ENCODE results near the gene LPAR1. TPM values are rescaled to one million over a fixed set of nuclear protein-coding genes. Genes with fewer than 3 reads are reported as not detected.

The LPAR1 gene
- total and polyA plus RNA-seq, 10 of the 15 experiments (the other 5 are each of a cell fraction or from before 2014, with no cell fraction given): 3.3 to 12.9 (median 8.4) TPM

- DNase-seq (ENCODE audit: low read depth, low spot score) (no peak), ATAC-seq (0 out of 3 replicates have a peak, but pooled peaks have one; percentile 5), FAIRE-seq (no peak)
- no peaks in the 10 kb centered on the region for H3K79me2 ChIP-seq (ENCODE audit: control insufficient read depth, insufficient read depth, low read length)
- in situ Hi-C loops (cut with MboI): no loop called here
- no peaks in the 10 kb centered on the region for H4K20me1 ChIP-seq (ENCODE audit: control insufficient read depth, insufficient read depth)
- intact Hi-C loops (cut with micrococcal nuclease; ENCODE audit: unreplicated experiment): no loop called here
- H3K9me3 ChIP-seq (replicated peaks; ENCODE audit: control insufficient read depth, insufficient read depth, low read length): no peaks in the 10 kb centered on the region
- no TSS peak for BruUV-seq (replicated peaks)
- ChIA-PET POLR2A (interaction anchor here (0.7 to 2.6 kb wide), 9 partner anchors 9 to 37 kb away, joined by 4 to 13 read pairs (median 4); no protein-coding TSS in a partner anchor), CTCF (interaction anchor here (0.8 to 5.0 kb wide), 9 partner anchors 9 to 376 kb away, joined by 3 to 25 read pairs (median 4); no protein-coding TSS in a partner anchor), SMC1A (ENCODE audit: uncharacterized antibody, unreplicated experiment) (interaction anchor here (0.8 to 10.0 kb wide), 16 partner anchors 9 to 301 kb away, joined by 3 to 124 read pairs (median 6); partner anchors contain the start of gene LPAR1), RAD21 (ENCODE audit: unreplicated experiment) (interaction anchor here (0.8 to 6.2 kb wide), 9 partner anchors 11 to 67 kb away, joined by 3 to 27 read pairs (median 5); no protein-coding TSS in a partner anchor)
- H3K27me3 ChIP-seq (replicated peaks in 1 of 2; ENCODE audit: control insufficient read depth in 2 of 2, insufficient read depth in 2 of 2, low read length in 1 of 2): no peaks in the 10 kb centered on the region; a peak in 1 of 4 replicates
- H2AFZ ChIP-seq (ENCODE audit: control insufficient read depth, low read depth, low read length): no peak overlapping the region
- peaks cover 6% of the 10 kb centered on the region for H3K4me1 ChIP-seq (ENCODE audit: control insufficient read depth, insufficient read depth, low read length)
- H3K9ac ChIP-seq (ENCODE audit: control insufficient read depth, insufficient read depth, low read length): no peak overlapping the region
- TF ChIP-seq SMARCA5 (IDR thresholded peaks at IDR 0.05) (no peak), IKZF1 (conservative IDR thresholded peaks at IDR 0.05) (no peak), NFXL1 (IDR thresholded peaks at IDR 0.05; ENCODE audit: borderline replicate concordance) (no peak), ZZZ3 (IDR thresholded peaks at IDR 0.05; ENCODE audit: control insufficient read depth, insufficient read length, low read depth) (no peak), IKZF2 (IDR thresholded peaks at IDR 0.05) (no peak), RUNX3 (IDR thresholded peaks at IDR 0.05; ENCODE audit: low read length) (peak; percentile 55; the same call in 1 of the 2 replicates)
- H3K27ac ChIP-seq (ENCODE audit: control insufficient read depth, insufficient read depth): no peak overlapping the region
- H3K36me3 ChIP-seq (ENCODE audit: control insufficient read depth in 2 of 2, insufficient read depth in 2 of 2, low read length in 1 of 2): no peaks in the 10 kb centered on the region
- 60% methylated on average over 5 of the region's 5 CpGs for WGBS (ENCODE audit: insufficient coverage, insufficient replicate concordance, low lambda C conversion rate, missing lambda C conversion rate)
- no peak overlapping the region for H3K4me3 ChIP-seq
- H3K4me2 ChIP-seq (ENCODE audit: control insufficient read depth, insufficient read depth): no peak overlapping the region
Measured at GRCh38 chr9:110999379-110999778, 38.9 kb downstream of the LPAR1 start.

- FAIRE-seq: no peak
- H3K4me2 ChIP-seq (ENCODE audit: control insufficient read depth, insufficient read depth): no peak overlapping the region
- H3K27ac ChIP-seq (ENCODE audit: control insufficient read depth, insufficient read depth): no peak overlapping the region
- ATAC-seq: no peak
- WGBS (ENCODE audit: insufficient coverage, insufficient replicate concordance, low lambda C conversion rate, missing lambda C conversion rate): 94% methylated on average over 1 of the region's 1 CpG
- no peaks in the 10 kb centered on the region for H3K79me2 ChIP-seq (ENCODE audit: control insufficient read depth, insufficient read depth, low read length)
- intact Hi-C loops (cut with micrococcal nuclease; ENCODE audit: unreplicated experiment): no loop called here
- ChIA-PET CTCF (interaction anchor here (1.3 to 5.0 kb wide), 4 partner anchors 11 to 19 kb away, joined by 3 to 25 read pairs (median 14); no protein-coding TSS in a partner anchor), SMC1A (ENCODE audit: uncharacterized antibody, unreplicated experiment) (interaction anchor here (1.1 to 10.0 kb wide), 12 partner anchors 9 to 114 kb away, joined by 3 to 124 read pairs (median 8); no protein-coding TSS in a partner anchor), POLR2A (no interaction called here), RAD21 (ENCODE audit: unreplicated experiment) (interaction anchor here (1.0 to 6.2 kb wide), 6 partner anchors 11 to 38 kb away, joined by 3 to 27 read pairs (median 6); no protein-coding TSS in a partner anchor)
- no peaks in the 10 kb centered on the region for H4K20me1 ChIP-seq (ENCODE audit: control insufficient read depth, insufficient read depth)
- H2AFZ ChIP-seq (ENCODE audit: control insufficient read depth, low read depth, low read length): no peak overlapping the region
- H3K27me3 ChIP-seq (replicated peaks in 1 of 2; ENCODE audit: control insufficient read depth in 2 of 2, insufficient read depth in 2 of 2, low read length in 1 of 2): no peaks in the 10 kb centered on the region; a peak in 1 of 4 replicates
- no TSS peak for BruUV-seq (replicated peaks)
- H3K9ac ChIP-seq (ENCODE audit: control insufficient read depth, insufficient read depth, low read length): no peak overlapping the region
- H3K36me3 ChIP-seq (ENCODE audit: control insufficient read depth in 2 of 2, insufficient read depth in 2 of 2, low read length in 1 of 2): no peaks in the 10 kb centered on the region
- H3K4me1 ChIP-seq (ENCODE audit: control insufficient read depth, insufficient read depth, low read length): peaks cover 6% of the 10 kb centered on the region
- in situ Hi-C loops (cut with MboI): no loop called here
- no peaks in the 10 kb centered on the region for H3K9me3 ChIP-seq (replicated peaks; ENCODE audit: control insufficient read depth, insufficient read depth, low read length)
- no peak for DNase-seq (ENCODE audit: low read depth, low spot score)
- no peak overlapping the region for H3K4me3 ChIP-seq
- TF ChIP-seq E2F4 (IDR thresholded peaks at IDR 0.05; ENCODE audit: low read depth, low read length) (no peak), ZNF274 (IDR thresholded peaks at IDR 0.05; ENCODE audit: insufficient read depth, insufficient read length) (no peak), NFYA (IDR thresholded peaks at IDR 0.05; ENCODE audit: borderline replicate concordance, low read depth, low read length) (no peak), RAD21 (IDR thresholded peaks at IDR 0.05; ENCODE audit: insufficient read depth, low read depth, low read length) (no peak), RELA (IDR thresholded peaks at IDR 0.05; ENCODE audit: borderline replicate concordance, partially characterized antibody) (no peak), RAD51 (IDR thresholded peaks at IDR 0.05) (no peak), FOS (IDR thresholded peaks at IDR 0.05; ENCODE audit: borderline replicate concordance, extremely low read depth, insufficient read length) (no peak)
Measured at GRCh38 chr9:110997847-110998246, 40.4 kb downstream of the LPAR1 start.

Data from GM12878 (cell line).